K562 (cell line): Measurements from ENCODE around the gene USP22. TPM values are rescaled to one million over a fixed set of nuclear protein-coding genes. Genes with fewer than 3 reads are reported as not detected.
A peak's percentile ranks its signal among the peaks of the same experiment; 100 is the strongest.

Source experiments
- BRD9 ChIP-seq: fragments of 450-650 bp; IDR thresholded peaks from 2 replicates; pipeline ENCODE4 v1.6.1; 2018; ENCODE audit warnings: low read depth; ENCODE audit not compliant: partially characterized antibody
- CBFA2T3 ChIP-seq: fragments of 450-650 bp; IDR thresholded peaks from 2 replicates; pipeline ENCODE4 v1.6.1; 2017
- CBFB ChIP-seq: sonication (generic); formaldehyde crosslinking; IDR thresholded peaks from 2 replicates; pipeline ENCODE4 v1.4.0; 2020; ENCODE audit warnings: mild to moderate bottlenecking, missing genetic modification reagents
- HMG20B ChIP-seq: fragments of 250-450 bp; sonication (Bioruptor Pico); IDR thresholded peaks from 2 replicates; pipeline ENCODE4 v1.5.0; 2021; ENCODE audit warnings: mild to moderate bottlenecking
- MCM7 ChIP-seq, 2 experiments: fragments of 450-650 bp; IDR thresholded peaks; 2 replicates each; pipeline ENCODE4 v1.6.1; 2016 to 2018
- MIER1 ChIP-seq: fragments of 450-650 bp; IDR thresholded peaks from 2 replicates; pipeline ENCODE4 v1.6.1; 2016; ENCODE audit warnings: antibody characterized with exemption, mild to moderate bottlenecking, low read depth
- NCOA6 ChIP-seq: fragments of 450-650 bp; IDR thresholded peaks from 2 replicates; pipeline ENCODE4 v1.6.1; 2017; ENCODE audit warnings: mild to moderate bottlenecking
- POLR2AphosphoS2 ChIP-seq: IDR thresholded peaks from 2 replicates; pipeline ENCODE4 v1.6.1; 2012; ENCODE audit warnings: low read length, improper control_type of control experiment
- SMAD2 ChIP-seq: fragments of 150-350 bp; IDR thresholded peaks from 2 replicates; pipeline ENCODE4 v1.6.1; 2014; ENCODE audit warnings: low read depth, mild to moderate bottlenecking, low read length
- SMARCB1 ChIP-seq: IDR thresholded peaks from 2 replicates; pipeline ENCODE4 v1.6.1; 2011; ENCODE audit warnings: improper control_type of control experiment, low read depth; ENCODE audit not compliant: insufficient read length
- YY1 ChIP-seq, 3 experiments: IDR thresholded peaks; 2 replicates each; pipeline ENCODE4 v1.6.1; 2011; ENCODE audit warnings: low read length in 2 of 3, mild to moderate bottlenecking in 2 of 3, moderate library complexity in 2 of 3, borderline replicate concordance in 1 of 3, control low read depth in 1 of 3, low read depth in 1 of 3; ENCODE audit not compliant: insufficient read depth in 3 of 3, insufficient replicate concordance in 2 of 3, control insufficient read depth in 1 of 3, insufficient read length in 1 of 3; ENCODE audit errors: extremely low read depth in 1 of 3
- ZNF140 ChIP-seq: fragments of 250-450 bp; sonication (Bioruptor Pico); IDR thresholded peaks from 2 replicates; pipeline ENCODE4 v1.8.0; 2021; ENCODE audit warnings: moderate library complexity, mild to moderate bottlenecking, inconsistent platforms
- ZNF165 ChIP-seq: fragments of 250-450 bp; sonication (Bioruptor Pico); IDR thresholded peaks from 2 replicates; pipeline ENCODE4 v1.4.0; 2020; ENCODE audit warnings: borderline replicate concordance
- ZNF431 ChIP-seq: sonication (generic); formaldehyde crosslinking; IDR thresholded peaks from 2 replicates; pipeline ENCODE4 v1.8.0; 2022; ENCODE audit warnings: mild to moderate bottlenecking, missing genetic modification reagents
- polyA plus RNA-seq, 8 experiments: library from polyadenylated mRNA; depleted of rRNA in 4 of 8; stranded (reverse) in 5 of 8; unstranded in 3 of 8; fragments of >200 nt; fragmentation: Nextera tagmentation in 2 of 8; fragmentation: Illumina TruSeq in 1 of 8; extraction: Ambion mirVana in 2 of 8; extraction: Trizol in 1 of 8; gene quantifications; 2 replicates each; pipeline versions ENCODE4 v1.2.1 to v1.2.3, GENCODE V29; 2011 to 2014; ENCODE audit warnings: inconsistent platforms in 1 of 8, missing spikeins in 1 of 8
- total RNA-seq, 7 experiments: library from RNA; depleted of rRNA in 6 of 7; stranded (reverse); fragments of >200 nt in 6 of 7; fragmentation: Illumina TruSeq in 2 of 7; extraction: Trizol in 2 of 7; gene quantifications; 2 replicates each; pipeline versions ENCODE4 v1.2.1 to v1.2.3, GENCODE V29; 2011 to 2021; ENCODE audit warnings: low replicate concordance in 1 of 7
- TF ChIP-seq, protein P1 (sequence below): sonication (generic); formaldehyde crosslinking; IDR thresholded peaks from 2 replicates; pipeline ENCODE4 v1.8.0; 2023; ENCODE audit warnings: mild to moderate bottlenecking, missing genetic modification reagents
- TF ChIP-seq, protein P2 (sequence below): fragments of 450-650 bp; formaldehyde crosslinking; IDR thresholded peaks from 2 replicates; pipeline ENCODE4 v1.4.0; 2022; ENCODE audit warnings: missing genetic modification characterization
- TF ChIP-seq, protein P3 (sequence below): fragments of 450-650 bp; IDR thresholded peaks from 2 replicates; pipeline ENCODE4 v1.6.1; 2017; ENCODE audit warnings: antibody characterized with exemption
- TF ChIP-seq, protein P4 (sequence below): sonication (generic); formaldehyde crosslinking; IDR thresholded peaks from 2 replicates; pipeline ENCODE4 v1.8.1; 2022; ENCODE audit warnings: missing genetic modification reagents

The USP22 gene
- total and polyA plus RNA-seq, 9 of the 15 experiments (the other 6 are each of a cell fraction or from before 2014, with no cell fraction given) = 6.5 to 113 (median 58.9) TPM

DNA sequence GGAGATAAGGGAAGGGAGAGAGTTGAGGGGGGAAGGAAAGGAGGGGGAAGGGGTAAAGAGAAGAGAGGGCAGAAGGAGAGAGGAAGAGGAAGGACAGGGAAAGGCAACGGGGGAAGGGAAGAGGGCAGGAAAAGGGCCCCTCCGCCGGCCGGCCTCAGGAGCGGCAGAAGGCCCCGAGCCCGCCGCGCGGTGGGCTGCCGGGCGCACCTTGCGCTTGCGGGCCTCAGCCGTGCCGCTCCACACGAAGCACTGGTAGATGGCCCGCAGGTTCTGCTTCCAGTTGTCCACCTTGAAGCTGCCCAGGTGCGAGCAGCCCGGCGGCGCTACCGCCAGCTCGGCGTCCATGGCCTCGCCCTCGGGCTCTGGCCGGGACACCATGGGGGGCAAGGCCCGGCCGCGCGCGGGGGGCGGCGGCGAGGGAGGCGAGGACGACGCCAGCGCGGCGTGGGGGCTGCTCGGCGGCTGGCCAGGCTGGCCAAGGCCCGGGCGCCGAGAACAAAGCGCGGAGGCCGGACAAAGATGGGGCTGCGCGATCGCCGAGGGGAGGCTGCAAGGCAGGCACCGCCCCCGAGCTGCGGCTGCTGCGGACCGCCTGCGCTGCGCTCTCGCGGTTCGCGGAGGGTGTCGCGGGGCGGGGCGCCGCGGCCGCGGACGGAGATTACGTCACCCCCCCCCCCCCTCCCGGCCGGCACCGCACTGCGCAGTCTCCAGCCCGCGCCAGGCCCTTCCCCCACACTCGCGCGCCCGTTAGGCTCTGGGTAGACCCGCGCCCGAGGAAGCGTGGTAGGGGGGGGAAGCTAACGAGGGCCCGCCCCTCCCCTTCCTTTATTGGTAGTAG is at the start of gene USP22 (continued):
- TF ChIP-seq, protein P1, sequence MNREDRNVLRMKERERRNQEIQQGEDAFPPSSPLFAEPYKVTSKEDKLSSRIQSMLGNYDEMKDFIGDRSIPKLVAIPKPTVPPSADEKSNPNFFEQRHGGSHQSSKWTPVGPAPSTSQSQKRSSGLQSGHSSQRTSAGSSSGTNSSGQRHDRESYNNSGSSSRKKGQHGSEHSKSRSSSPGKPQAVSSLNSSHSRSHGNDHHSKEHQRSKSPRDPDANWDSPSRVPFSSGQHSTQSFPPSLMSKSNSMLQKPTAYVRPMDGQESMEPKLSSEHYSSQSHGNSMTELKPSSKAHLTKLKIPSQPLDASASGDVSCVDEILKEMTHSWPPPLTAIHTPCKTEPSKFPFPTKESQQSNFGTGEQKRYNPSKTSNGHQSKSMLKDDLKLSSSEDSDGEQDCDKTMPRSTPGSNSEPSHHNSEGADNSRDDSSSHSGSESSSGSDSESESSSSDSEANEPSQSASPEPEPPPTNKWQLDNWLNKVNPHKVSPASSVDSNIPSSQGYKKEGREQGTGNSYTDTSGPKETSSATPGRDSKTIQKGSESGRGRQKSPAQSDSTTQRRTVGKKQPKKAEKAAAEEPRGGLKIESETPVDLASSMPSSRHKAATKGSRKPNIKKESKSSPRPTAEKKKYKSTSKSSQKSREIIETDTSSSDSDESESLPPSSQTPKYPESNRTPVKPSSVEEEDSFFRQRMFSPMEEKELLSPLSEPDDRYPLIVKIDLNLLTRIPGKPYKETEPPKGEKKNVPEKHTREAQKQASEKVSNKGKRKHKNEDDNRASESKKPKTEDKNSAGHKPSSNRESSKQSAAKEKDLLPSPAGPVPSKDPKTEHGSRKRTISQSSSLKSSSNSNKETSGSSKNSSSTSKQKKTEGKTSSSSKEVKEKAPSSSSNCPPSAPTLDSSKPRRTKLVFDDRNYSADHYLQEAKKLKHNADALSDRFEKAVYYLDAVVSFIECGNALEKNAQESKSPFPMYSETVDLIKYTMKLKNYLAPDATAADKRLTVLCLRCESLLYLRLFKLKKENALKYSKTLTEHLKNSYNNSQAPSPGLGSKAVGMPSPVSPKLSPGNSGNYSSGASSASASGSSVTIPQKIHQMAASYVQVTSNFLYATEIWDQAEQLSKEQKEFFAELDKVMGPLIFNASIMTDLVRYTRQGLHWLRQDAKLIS = 0 out of 2 replicates have a peak, but pooled peaks have one; percentile 55
- TF ChIP-seq MCM7 (IDR thresholded peaks at IDR 0.05) = no peak
- no peak for TF ChIP-seq NCOA6
- TF ChIP-seq POLR2AphosphoS2 = no peak
- no peak for TF ChIP-seq HMG20B (CRISPR knock-in tag)
- TF ChIP-seq SMARCB1 = no peak
- TF ChIP-seq, protein P2, sequence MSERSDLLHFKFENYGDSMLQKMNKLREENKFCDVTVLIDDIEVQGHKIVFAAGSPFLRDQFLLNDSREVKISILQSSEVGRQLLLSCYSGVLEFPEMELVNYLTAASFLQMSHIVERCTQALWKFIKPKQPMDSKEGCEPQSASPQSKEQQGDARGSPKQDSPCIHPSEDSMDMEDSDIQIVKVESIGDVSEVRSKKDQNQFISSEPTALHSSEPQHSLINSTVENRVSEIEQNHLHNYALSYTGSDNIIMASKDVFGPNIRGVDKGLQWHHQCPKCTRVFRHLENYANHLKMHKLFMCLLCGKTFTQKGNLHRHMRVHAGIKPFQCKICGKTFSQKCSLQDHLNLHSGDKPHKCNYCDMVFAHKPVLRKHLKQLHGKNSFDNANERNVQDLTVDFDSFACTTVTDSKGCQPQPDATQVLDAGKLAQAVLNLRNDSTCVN (CRISPR knock-in tag) = no peak
- no peak for TF ChIP-seq ZNF140
- no peak for TF ChIP-seq ZNF165
- peak; percentile 43 for TF ChIP-seq BRD9
- TF ChIP-seq CBFA2T3 = 0 out of 2 replicates have a peak, but pooled peaks have one; percentile 17
- no peak for TF ChIP-seq MIER1
- TF ChIP-seq, protein P3, sequence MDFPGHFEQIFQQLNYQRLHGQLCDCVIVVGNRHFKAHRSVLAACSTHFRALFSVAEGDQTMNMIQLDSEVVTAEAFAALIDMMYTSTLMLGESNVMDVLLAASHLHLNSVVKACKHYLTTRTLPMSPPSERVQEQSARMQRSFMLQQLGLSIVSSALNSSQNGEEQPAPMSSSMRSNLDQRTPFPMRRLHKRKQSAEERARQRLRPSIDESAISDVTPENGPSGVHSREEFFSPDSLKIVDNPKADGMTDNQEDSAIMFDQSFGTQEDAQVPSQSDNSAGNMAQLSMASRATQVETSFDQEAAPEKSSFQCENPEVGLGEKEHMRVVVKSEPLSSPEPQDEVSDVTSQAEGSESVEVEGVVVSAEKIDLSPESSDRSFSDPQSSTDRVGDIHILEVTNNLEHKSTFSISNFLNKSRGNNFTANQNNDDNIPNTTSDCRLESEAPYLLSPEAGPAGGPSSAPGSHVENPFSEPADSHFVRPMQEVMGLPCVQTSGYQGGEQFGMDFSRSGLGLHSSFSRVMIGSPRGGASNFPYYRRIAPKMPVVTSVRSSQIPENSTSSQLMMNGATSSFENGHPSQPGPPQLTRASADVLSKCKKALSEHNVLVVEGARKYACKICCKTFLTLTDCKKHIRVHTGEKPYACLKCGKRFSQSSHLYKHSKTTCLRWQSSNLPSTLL = no peak
- TF ChIP-seq YY1 (IDR thresholded peaks at IDR 0.05; ENCODE audit: borderline replicate concordance in 1 of 3, control insufficient read depth in 1 of 3, extremely low read depth in 1 of 3, insufficient read depth in 3 of 3, insufficient read length in 1 of 3, insufficient replicate concordance in 2 of 3, low read depth in 1 of 3, low read length in 2 of 3) = peak; percentile 19 to 81 (median 74)
- TF ChIP-seq SMAD2 = no peak
- TF ChIP-seq, protein P4, sequence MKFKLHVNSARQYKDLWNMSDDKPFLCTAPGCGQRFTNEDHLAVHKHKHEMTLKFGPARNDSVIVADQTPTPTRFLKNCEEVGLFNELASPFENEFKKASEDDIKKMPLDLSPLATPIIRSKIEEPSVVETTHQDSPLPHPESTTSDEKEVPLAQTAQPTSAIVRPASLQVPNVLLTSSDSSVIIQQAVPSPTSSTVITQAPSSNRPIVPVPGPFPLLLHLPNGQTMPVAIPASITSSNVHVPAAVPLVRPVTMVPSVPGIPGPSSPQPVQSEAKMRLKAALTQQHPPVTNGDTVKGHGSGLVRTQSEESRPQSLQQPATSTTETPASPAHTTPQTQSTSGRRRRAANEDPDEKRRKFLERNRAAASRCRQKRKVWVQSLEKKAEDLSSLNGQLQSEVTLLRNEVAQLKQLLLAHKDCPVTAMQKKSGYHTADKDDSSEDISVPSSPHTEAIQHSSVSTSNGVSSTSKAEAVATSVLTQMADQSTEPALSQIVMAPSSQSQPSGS (CRISPR knock-in tag) = peak; percentile 81
- TF ChIP-seq CBFB = no peak
- TF ChIP-seq ZNF431 (CRISPR knock-in tag) = no peak
